ENCODE measurements around the gene ROPN1L.
A peak's percentile ranks its signal among the peaks of the same experiment; 100 is the strongest.
"Not testable (repeated sequence)": the region's sequence is repeated elsewhere in the genome, so short reads cannot be mapped to it uniquely, and the experiment has no call there.

The ROPN1L gene

DNA sequence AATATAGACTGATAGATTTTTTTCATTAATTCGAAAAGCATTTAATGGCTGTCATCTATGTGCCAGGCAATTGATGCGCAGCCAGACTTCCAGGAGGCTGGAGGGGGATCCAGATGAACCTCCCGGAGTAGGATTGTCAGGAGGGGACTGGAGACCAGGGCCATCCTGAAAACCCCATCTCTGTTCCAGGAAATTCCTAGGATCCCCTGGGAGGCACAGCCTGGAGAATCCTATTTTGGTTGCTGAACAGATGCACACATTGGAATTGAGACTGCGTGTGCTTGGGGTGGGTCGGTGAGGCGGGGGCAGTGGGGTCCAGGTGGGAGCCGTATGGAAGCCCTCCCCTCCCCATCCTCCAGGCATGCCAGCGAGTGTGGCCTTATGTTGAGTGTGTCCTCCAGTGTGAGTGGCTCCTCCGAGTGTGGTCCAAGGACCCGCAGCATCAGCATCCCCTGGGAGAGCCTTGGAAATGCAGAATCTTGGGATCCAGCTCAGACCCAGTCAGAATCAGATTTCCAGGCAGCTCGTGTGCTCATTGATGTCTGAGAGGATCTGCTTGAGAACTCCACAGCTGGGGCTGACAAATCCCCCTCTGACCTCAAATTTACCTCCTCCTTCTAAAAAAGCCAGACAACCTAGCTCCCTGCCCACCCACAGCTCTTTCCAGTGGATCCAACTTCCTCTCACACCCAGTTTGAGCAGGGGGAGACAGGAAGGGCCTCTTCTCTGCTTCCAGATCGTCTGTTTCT lies 38.7 kb downstream of the ROPN1L start:
- no peak for DNase-seq

DNA sequence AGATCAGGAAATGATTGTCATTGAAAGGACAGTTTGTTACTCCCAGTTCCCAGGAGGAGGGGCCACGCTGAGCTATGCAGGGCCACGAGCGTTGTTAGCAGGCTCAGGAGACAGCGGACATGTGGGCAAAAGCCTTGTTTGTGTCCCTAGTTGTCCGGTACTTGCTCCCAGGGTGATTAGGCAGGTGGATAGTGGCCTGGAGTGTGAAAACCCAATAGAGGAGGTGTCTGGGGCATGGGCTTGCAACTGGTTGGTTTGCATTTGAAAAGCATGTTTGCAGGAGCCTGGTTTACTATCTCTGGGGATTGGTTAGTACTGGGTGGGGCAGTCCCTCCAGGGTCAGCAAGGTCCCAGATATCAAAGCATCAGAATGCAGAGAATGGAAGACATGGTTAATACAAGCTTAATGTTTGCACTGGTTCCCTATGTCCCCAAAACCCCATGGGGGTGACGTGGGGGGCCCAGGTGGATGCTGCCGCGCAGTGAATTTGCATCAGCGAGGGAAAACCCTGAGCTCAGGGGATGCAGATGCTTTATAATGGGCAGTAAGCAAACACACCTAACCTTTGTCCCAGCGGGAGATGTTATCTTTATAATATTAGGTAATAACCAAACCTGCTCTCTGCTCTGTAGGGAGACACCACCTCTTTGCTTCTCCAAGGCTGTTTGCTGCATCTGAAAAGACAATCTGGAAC lies 39.7 kb downstream of the ROPN1L start:
- DNase-seq = no peak

DNA sequence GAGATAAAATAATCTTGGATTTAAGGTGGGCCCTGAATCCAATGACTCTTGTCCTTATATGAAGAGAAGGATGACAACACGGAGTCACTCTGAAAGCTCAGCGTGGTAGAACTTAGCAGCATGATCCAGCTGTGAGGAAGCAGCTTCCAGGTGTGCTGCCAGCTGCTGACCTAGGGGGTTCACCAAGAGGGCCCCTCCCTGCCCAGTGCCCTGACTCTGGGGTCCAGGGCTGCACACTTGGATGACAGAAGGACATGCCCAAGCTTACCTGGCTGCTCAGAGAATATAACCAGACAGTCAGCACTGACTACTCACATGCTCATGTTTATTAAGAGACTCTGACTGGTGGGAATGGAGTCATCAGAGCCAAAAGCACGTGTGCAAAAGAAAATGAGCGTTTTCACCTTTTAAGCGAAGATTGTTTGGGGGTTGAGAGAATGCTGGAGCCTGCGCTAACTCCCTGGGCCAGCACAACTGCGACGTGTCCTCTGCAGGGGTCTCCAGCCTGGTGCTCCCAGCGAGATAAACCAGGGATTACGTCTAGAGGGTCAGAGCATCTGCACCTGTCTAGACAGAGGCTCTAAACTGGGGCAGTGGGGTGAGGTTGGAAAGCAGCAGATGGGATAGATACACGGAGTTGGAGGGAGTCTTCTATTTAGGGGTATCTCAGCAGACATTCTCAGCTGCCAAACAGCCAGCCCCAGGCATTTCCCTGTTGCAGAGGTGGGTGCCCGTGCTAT lies 41.3 kb downstream of the ROPN1L start:
- no peak for DNase-seq

DNA sequence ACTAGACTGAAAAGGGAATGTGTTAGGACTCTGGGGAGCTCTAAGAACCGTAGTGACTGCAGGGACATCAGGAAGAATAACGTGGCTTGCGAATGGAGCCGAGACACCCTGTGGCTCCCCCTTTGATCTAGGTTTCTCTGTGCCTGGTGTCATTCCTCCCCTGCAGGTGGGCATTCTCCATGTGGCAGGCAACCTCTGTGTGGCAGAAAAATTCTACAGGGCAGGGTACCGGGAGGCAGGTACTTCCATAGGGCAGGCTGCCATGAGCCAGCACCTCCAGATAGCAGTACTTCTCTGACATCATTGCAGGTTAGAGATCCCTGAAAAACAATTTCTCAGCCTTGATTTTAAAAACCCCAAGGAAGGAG lies 43.1 kb downstream of the ROPN1L start:
- DNase-seq = no peak

DNA sequence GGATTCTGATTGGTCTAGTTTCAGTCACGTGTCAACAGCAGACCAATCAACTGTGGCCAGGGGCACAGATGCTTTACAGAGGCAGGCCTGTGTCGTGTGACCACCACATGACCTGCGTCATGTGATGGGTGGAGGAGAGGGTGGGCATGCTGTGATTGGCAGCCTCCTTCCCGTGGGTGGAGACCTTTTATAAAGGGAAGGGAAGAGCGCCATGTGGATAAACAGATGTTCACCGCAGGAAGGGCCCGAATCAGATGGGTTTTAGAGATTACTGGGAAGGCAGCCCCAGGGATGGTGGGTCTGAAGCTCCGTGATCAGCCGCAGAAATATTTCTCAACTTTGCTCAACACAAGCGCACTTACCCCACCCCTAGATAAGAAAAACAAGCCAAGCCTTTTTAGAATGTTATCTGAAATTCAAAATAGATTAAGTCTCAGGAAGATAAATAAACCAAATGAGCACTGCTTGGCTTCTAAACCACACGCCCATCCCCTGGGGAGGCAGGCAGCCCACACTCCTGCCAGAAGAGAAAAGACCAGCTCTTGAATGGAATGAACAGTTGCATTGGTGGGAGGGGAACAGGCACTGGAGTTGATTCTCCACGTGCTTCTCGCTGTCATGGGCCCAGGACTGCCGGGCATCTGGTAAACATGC lies 43.6 kb downstream of the ROPN1L start:
- peak; percentile 52 for DNase-seq

DNA sequence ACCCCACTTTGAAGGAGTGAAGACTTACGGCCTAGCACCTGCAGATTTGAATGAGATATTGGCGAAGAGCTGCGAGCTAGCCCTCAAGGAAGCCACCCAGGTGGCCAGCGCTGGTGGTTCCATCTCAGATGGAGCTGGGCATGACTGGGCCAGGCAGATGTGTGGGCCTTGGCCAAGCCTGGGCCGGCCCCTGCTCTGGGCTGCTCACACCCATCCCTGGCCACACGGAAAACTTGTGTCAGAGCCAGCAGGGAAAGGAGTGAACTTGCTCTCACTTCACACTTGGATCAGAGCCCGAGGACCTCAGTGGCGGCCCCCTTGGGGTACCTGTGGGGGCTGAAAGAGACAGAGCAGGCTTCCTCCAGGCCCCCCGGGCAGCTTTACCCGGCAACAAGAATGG lies 44.2 kb downstream of the ROPN1L start:
- no peak for DNase-seq

DNA sequence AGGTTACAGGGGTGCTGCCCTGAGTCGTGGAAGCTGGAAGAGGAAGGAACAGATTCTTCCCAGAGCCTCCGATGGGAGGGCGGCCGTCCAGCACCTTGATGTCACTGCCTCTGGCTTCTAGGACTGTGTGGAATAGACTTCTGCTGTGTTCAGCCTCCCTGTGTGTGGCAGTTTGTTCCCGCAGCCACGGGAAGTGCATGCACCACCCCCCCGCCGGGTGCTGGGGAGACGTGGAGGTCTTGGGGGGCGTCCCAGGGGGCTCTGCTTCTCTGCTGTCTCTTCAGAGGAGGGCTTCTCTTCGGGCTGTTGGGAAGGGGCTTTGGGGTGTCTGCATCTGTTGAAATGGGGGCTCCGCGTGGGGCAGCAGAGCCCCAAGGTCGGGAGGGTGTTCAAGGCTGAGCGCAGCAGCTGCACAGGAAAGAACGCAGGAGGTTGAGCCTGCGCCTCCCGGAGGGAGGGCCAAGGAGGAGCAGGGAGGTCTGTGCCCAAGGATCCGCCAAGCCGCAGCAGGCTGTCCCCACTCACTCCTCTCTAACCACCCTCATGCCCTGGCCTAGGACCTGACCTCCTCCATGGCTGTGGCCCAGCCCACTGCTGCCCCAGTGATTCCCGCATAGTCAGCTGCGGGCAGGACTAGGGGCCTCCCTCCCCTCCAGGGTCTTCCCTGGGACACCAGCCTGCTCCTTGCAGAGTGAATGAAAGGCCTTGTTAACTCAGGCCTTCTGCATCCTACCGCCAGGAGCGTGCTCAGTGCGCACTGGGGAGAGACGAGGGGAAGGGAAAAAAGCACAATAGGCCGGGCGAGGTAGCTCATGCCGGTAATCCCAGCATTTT lies 45.0 kb downstream of the ROPN1L start:
- no peak for DNase-seq

DNA sequence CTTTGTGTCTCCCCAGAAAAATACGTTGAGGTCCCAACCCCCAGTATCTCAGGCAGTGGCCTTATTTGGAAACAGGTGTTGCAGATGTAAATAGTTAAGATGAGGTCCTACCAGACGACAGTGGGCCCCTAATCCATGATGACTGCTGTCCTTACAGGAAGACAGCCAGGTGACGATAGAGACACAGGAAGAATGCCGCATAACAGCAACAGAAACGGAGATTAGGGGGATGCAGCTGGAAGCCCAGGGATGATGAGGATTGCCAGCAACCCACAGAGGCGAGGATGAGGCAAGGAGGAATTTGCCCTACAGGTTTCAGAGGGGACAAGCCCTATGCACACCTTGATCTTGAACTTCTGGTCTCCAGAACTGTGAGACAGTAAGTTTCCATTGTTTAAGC lies 46.5 kb downstream of the ROPN1L start:
- no peak for DNase-seq

DNA sequence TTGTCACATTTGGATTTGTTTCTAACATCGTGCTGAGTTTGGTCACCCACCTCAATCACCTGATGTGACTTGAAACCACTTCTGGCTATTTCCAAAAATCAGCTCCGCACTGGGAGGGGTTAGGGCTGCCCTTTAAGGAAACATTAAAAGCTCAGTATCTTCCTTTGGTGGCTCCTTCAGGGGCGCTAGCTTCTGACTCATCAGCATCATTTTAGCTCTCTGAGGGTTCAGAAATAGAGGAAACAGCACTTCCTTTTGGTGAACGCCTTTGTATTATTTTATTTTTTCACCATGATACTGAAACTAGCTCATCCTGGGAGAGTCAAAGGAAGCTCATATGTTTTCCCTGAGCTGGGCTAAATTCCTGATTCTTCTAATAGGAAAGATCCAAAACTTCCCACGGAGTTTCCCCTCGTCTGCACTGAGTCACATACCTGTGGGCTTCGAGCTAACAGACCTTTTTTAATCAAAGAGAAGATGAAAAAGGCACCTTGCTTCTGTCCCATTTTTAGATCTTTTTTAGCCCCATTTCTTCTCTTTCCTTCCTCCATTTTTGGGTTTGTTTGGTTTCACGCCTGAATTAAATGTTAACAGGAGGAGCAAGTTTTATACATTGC lies 48.2 kb downstream of the ROPN1L start:
- peak; percentile 63 for DNase-seq

DNA sequence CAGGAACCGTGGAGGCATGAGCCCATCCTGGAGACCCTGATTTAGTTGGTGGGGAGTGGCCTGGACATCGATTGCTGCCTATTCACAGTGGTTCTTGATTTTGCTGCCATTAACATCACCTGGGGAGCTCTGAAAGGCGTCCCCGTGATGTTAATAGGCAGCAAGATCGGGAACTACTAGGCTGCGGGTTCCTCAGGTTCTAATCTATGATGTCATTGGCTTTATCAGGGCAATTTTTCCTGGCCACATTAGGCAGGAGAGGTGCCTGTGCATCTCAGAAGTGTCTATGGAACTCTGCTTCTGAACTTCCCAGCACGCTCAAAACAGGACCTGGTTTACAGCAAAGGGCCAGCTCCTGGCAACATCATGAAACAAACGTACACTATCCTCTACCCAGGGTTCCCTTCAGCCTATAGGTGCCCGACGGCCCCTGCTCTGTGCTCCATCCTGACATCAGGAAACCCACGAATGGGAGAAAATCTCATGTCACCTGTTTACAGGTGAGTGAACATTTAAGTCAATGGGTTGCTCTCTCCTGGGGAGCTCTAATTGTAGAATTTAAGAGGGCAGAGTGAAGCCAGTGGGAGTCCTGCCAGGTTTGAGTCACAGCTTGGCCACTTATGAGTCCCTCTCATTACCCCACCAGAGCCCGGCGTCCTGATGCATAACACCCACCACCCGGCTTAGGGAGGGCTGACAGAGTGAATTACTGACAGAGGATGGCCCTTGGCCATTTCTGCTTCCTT lies 49.4 kb downstream of the ROPN1L start:
- no peak for DNase-seq

DNA sequence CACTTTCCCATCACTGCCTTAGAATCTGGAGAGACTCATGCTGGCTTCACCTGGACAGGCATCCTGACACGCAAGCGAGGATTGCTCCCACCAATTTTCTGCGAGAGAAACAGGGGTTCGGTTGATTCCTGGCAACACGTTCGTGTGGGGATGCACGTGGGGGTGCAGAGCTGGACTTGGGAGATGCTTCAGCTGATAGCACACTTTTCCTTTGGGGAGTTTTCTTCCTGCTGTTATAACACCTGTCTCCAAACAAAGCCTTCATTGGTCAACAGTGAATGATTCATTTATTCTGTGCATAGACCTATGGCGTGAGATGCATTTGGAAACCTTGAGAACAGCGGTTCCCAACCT lies 50.0 kb downstream of the ROPN1L start:
- DNase-seq = no peak

DNA sequence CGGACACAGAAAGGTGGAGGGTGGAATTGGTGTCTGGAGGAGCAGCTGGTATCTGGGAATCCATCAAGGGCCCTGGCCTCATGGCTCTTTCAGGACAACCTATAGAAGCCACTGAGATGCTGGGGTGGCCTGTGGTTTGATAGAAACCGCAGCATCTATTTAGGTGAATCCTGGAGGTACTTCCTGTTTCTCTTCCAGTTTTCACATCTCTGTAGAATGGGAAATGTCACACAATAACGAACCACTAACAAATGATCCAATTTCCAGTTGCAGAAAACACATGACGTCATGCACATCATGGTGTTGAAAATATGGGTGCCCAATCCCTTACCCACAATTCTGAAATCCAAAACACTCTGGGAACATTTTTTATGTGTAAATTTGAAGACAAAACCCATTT lies 52.2 kb downstream of the ROPN1L start:
- no peak for DNase-seq

DNA sequence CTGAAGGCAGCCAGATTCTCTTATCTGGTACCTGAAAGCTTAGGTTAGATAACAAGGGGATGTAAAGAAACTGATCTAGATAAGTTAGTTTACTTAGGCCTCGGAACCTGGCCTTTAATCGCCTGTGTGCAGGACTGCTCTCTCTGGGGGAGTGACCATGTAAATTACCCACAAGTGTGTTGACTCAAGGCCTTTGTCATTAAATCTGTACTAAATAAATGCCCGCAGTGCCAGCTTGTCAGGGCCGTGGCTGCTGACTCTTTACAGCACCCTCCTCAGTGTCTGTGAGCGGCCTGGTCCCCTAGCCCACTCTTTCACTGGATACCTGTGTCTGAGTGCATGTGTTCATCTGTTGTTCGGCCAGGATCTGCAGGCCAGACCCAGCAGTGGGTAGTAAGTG lies 52.8 kb downstream of the ROPN1L start:
- DNase-seq = not testable (repeated sequence)

DNA sequence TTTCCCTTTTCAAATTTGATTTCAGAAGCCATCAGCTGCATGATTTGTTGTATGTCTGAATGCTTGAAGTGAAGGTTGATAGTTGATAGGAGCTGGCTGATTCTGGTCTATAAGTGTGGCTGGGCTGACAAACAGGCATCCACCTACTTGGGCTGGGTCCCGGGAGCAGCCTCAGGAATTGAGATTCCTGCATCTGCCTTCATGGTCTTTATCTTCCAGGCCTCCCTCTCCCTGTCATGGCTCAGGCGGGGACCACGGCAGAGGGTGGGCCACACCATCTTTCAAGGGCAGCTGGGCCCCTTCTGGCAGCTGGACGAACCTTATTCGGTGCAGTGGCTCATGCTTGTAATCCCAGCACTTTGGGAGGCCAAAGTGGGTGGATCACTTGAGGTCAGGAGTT lies 55.9 kb downstream of the ROPN1L start:
- DNase-seq = no peak

DNA sequence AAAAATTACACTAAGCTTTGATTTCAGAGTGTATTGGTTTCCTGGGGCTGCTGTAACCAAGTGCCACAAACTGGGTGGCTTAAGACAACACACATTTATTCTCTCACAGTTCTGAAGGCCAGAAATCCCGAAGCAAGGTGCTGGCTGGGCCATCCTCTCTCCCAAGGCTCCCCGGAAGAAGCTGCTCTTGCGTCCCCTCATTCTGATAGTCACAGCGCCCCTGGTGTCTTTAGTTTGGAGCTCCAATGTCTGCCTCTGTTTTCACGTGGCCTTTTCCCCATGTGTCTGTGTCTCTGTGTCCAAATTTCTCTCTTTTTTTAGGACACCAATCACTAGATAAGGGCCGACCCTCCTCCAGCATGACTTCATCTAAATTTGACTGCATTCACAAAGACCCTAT lies 56.7 kb downstream of the ROPN1L start:
- no peak for DNase-seq

DNA sequence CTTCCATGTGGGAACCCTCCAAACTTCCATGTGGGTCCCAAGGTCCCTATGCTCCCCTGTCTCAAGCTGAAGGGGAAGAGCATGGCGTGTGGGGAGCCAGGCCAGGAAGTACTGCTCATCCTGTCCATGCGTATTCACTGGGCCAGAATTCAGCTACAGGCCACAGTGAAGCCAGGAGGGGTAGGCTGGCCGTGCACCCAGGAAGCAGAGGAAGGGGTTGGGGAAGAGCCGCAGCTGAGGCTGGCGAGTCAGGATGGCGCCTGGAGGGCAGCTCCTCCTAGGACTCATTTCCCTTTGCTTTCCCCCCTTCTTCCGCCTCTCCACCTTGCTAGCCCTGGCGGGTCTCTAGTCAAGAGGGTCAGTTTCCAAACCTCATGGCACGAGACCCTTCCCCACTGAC lies 57.4 kb downstream of the ROPN1L start:
- no peak for DNase-seq

DNA sequence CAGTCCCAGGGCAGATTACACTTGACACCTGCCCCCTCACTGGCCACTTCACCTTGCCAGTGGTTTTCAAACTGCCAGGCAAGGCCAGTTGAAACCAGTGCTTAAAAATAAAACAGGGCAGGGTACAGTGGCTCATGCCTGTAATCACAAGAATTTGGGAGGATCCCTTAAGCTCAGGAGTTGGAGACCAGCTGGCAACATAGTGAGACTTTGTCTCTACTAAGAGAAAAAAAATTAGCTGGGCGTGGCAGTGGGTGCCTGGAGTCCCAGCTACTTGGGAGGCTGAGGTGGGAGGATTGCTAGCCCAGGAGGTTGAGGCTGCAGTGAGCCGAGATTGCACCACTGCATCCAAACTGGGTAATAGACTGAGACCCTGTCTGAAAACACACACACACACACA lies 58.1 kb downstream of the ROPN1L start:
- DNase-seq = no peak

DNA sequence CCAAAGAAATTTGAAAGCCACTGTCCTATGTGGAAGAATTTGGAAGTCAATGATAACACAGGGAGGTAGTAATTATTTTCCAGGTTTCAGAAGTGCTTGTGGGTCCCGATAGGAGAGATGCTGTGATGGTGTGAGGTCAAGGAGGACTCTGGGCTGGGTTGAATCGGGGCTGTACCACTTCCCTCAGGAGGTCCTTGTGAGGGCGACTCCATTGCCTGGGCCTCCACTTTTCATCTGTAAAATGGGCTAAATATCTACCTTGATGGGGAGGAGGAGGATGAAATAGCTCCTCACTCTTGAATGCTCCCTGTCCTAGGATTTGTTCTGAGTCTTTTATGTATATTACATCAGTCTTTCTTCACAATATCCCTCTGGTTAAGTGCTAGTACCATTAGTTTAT lies 59.0 kb downstream of the ROPN1L start:
- no peak for DNase-seq

DNA sequence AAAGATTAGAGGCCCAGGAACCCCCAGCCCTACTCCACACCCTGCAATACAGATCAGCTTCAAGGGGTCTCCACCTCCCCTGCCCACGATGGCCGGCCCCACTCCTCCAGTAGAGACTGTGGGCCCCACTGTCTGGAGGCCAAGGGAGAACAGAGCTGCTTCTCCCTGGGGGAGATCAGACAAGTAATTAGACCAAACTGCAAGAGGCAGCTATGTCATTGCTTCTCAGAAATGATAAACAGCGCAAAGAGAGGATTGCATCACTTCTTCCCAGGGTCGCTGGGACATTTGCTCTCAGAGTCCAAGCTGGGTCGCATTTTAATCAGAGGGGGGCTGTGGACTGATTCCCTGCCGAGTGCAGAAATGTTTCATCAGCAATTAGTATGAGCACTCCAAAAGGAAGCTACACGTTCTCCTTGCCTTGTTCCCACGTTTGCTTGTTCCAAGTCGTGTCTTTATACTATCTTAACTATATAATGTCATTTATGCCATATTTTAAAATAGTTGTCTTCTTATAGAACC lies 59.9 kb downstream of the ROPN1L start:
- no peak for DNase-seq

DNA sequence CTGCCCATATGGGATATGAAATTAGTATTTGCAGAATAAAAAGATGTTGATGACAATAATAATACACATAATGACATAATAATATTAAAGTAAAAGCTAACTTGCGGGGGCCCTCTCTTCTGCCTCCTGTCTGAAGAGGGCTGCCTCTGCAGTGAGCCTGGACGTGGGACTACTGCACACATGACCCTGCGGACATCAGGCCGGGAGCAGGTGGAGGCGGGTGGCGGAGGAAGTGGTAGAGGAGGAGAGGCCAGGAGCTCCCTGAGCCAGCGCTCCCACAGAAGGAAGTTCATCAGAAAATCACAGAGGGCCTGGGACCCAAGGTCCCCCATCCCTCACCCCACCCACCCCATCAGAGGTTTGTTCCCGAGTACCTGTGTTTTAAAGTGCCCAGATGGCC lies 60.5 kb downstream of the ROPN1L start:
- DNase-seq = no peak

DNA sequence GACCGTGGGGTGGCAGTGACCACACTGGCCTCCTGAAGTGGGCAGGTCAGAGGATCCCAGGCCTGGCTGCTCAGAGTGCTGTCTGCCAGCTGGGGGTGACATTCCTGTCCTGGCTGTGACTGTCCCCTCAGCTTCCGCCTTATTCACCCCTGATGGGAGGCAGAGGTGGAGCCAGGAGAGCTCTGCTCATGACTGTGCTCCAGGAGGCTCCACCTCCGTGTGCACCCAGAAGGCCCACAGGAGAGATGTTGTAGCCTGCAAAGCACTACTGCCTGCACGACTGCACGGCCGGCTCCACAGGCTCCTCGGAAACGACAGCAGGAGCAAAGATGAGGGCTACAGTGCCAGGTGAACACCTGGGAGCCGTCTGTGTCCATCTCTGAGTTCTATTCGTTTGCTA lies 60.9 kb downstream of the ROPN1L start:
- DNase-seq = no peak

Data from GDM1 (cell line).